Upper lobe of right lung (tissue), 1 donor: Measurements from ENCODE around the gene TSBP1. TPM values are rescaled to one million over a fixed set of nuclear protein-coding genes. Genes with fewer than 3 reads are reported as not detected.
"Not testable (repeated sequence)": the region's sequence is repeated elsewhere in the genome, so short reads cannot be mapped to it uniquely, and the experiment has no call there.

Experiments used
- ATAC-seq: fragments of 200-7000 bp; cut with Tn5 transposase; one replicate; pipeline ENCODE4 v1.9.1; 2020; ENCODE audit warnings: mild to moderate bottlenecking, moderate library complexity
- DNase-seq: peaks from one replicate; pipeline ENCODE4 v3.0.0-alpha.2; 2020
- H3K27ac ChIP-seq: fragments of 200-600 bp; one replicate; pipeline ENCODE4 v1.8.0; 2022
- H3K27me3 ChIP-seq: fragments of 200-600 bp; one replicate; pipeline ENCODE4 v1.8.0; 2022; ENCODE audit warnings: mild to moderate bottlenecking
- H3K36me3 ChIP-seq: fragments of 200-600 bp; one replicate; pipeline ENCODE4 v1.8.0; 2022
- H3K4me1 ChIP-seq: fragments of 200-600 bp; one replicate; pipeline ENCODE4 v1.8.0; 2022
- H3K4me3 ChIP-seq: fragments of 200-600 bp; one replicate; pipeline ENCODE4 v1.8.0; 2022; ENCODE audit warnings: mild to moderate bottlenecking
- H3K9me3 ChIP-seq: fragments of 200-600 bp; one replicate; pipeline ENCODE4 v1.8.0; 2022
- CTCF ChIP-seq: fragments of 200-600 bp; IDR thresholded peaks from one replicate; pipeline ENCODE4 v1.8.0; 2022; ENCODE audit warnings: antibody characterized with exemption
- intact Hi-C: fragments of 100-400 bp; cut with DNase I; formaldehyde crosslinking; loops from one replicate; pipeline ENCODE4 v1.11.0; 2022
- total RNA-seq: library from RNA; stranded (reverse); fragmentation: NEBNext Ultra II Directional; extraction: Animal tissue kit (Norgen Biotek cat#: 25700); gene quantifications from one replicate; pipeline ENCODE4 v1.2.1, GENCODE V29; 2021
- donor health status: DM: no; HTN: yes; CAD: no; lungs with severe emphysema.

TSBP1 gene
- total RNA-seq, 1 donor from 2014 or later, result not detected

DNA sequence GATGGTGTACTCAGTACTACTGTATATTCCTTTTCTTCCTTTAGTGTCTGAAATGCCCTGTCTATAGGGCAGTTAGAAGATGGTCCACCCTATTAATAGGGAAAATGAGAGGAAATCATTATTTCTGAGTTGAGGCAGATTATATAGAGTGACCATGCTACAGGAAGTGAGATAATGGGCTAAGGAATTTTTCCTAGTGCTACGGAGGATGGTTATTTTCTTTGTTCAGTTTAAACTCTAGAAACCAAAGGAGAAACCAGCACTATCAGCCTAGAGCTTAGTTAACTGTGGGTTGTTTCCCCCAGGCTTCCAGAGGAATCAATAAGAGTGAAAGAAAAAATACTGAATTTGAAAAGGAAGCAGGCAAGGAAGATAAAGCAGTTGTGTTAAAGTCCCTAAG is 474 bp downstream of the TSBP1 start:
- H3K9me3 ChIP-seq, result no peaks in the 10 kb centered on the region
- intact Hi-C loops, result no loop called here
- no peaks in the 10 kb centered on the region for H3K4me1 ChIP-seq
- H3K36me3 ChIP-seq, result no peaks in the 10 kb centered on the region
- no peak overlapping the region for H3K4me3 ChIP-seq
- H3K27ac ChIP-seq, result no peak overlapping the region
- no peak for TF ChIP-seq CTCF
- no peaks in the 10 kb centered on the region for H3K27me3 ChIP-seq
- ATAC-seq, result no peak
- DNase-seq, result no peak

GRCh38 chr6:32370505-32370904 is 1.2 kb downstream of the TSBP1 start:
- intact Hi-C loops, result no loop called here

DNA sequence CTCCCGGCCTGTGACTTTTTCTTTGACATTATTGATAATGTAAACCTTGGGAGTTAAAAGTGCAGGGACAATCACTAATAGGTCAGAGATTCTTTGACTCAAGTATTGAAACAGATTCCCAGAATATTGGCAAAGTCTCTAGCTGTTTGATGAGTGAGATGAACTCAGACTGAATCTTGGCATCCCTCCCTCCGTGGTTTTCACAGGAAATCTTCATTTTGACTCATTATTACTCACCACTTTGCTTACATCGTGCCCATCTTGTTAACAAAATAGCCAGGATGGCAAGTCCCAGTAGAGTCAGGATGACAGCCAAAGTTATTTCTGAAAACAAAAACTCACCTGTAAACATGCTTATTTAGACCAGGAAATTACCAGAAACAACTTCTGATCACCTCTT is 2.0 kb downstream of the TSBP1 start:
- DNase-seq (no peak), ATAC-seq (no peak)
- no peak for TF ChIP-seq CTCF
- no peaks in the 10 kb centered on the region for H3K4me1 ChIP-seq
- no peak overlapping the region for H3K4me3 ChIP-seq
- H3K9me3 ChIP-seq, result no peaks in the 10 kb centered on the region
- no peaks in the 10 kb centered on the region for H3K27me3 ChIP-seq
- no peak overlapping the region for H3K27ac ChIP-seq
- no peaks in the 10 kb centered on the region for H3K36me3 ChIP-seq
- intact Hi-C loops, result no loop called here

More at GRCh38 chr6:32370505-32370904, 1.2 kb downstream of the TSBP1 start:
- H3K36me3 ChIP-seq, result no peaks in the 10 kb centered on the region
- no peak overlapping the region for H3K4me3 ChIP-seq
- H3K27me3 ChIP-seq, result no peaks in the 10 kb centered on the region
- H3K4me1 ChIP-seq, result no peaks in the 10 kb centered on the region
- TF ChIP-seq CTCF, result no peak
- no peak for DNase-seq
- no peak for ATAC-seq
- H3K27ac ChIP-seq, result no peak overlapping the region
- H3K9me3 ChIP-seq, result no peaks in the 10 kb centered on the region

- TF ChIP-seq CTCF, result no peak
- no peaks in the 10 kb centered on the region for H3K36me3 ChIP-seq
- H3K4me3 ChIP-seq, result no peak overlapping the region
- H3K9me3 ChIP-seq, result no peaks in the 10 kb centered on the region
- ATAC-seq (no peak), DNase-seq (no peak)
- intact Hi-C loops, result no loop called here
- H3K4me1 ChIP-seq, result no peaks in the 10 kb centered on the region
- H3K27ac ChIP-seq, result no peak overlapping the region
- H3K27me3 ChIP-seq, result no peaks in the 10 kb centered on the region
Observed at GRCh38 chr6:32367644-32368043, 4.1 kb downstream of the TSBP1 start.

- DNase-seq, H3K27me3 ChIP-seq, H3K36me3 ChIP-seq, H3K4me3 ChIP-seq, intact Hi-C loops, H3K9me3 ChIP-seq, H3K27ac ChIP-seq, ATAC-seq, H3K4me1 ChIP-seq: not testable (repeated sequence)
Observed at GRCh38 chr6:32359225-32359624, 12.5 kb downstream of the TSBP1 start.

DNA sequence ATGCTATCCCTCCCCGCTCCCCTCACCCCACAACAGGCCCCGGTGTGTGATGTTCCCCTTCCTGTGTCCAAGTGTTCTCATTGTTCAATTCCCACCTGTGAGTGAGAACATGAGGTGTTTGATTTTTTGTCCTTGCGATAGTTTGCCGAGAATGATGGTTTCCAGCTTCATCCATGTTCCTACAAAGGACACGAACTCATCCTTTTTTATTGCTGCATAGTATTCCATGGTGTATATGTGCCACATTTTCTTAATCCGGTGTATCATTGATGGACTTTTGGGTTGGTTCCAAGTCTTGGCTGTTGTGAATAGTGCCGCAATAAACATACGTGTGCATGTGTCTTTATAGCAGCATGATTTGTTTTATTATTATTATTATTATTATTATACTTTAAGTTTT is 13.2 kb downstream of the TSBP1 start:
- H3K9me3 ChIP-seq, intact Hi-C loops, H3K4me3 ChIP-seq, DNase-seq, H3K27me3 ChIP-seq, H3K36me3 ChIP-seq, H3K27ac ChIP-seq, ATAC-seq, H3K4me1 ChIP-seq: not testable (repeated sequence)

- DNase-seq, result no peak
- no peaks in the 10 kb centered on the region for H3K4me1 ChIP-seq
- no peak for TF ChIP-seq CTCF
- ATAC-seq, result no peak
- no peaks in the 10 kb centered on the region for H3K9me3 ChIP-seq
- intact Hi-C loops, result no loop called here
- H3K4me3 ChIP-seq, result no peak overlapping the region
- no peaks in the 10 kb centered on the region for H3K27me3 ChIP-seq
- no peaks in the 10 kb centered on the region for H3K36me3 ChIP-seq
- no peak overlapping the region for H3K27ac ChIP-seq
Observed at GRCh38 chr6:32355018-32355417, 16.7 kb downstream of the TSBP1 start.
